Measurements from ENCODE around the gene VPS25. TPM values are rescaled to one million over a fixed set of nuclear protein-coding genes. Genes with fewer than 3 reads are reported as not detected.
"Not testable (repeated sequence)": the region's sequence is repeated elsewhere in the genome, so short reads cannot be mapped to it uniquely, and the experiment has no call there.

VPS25 gene
- total RNA-seq (2014; rRNA removed), result 67.5 and 71.0 TPM in 2 replicates
- polyA plus RNA-seq (2012), result 97.9 TPM

GRCh38 chr17:42773290-42774035 is at the start of gene VPS25:
TSS of gene VPS25 (plus strand) at chr17:42773449. CDS start at chr17:42773476, 27 bp downstream.
- DNase-seq (ENCODE audit: low read depth), result peak; percentile 79

GRCh38 chr17:42723636-42724035 is 49.6 kb upstream of the VPS25 start:
- no peak for DNase-seq (ENCODE audit: low read depth)

GRCh38 chr17:42725143-42725542 is 48.1 kb upstream of the VPS25 start:
- no peak for DNase-seq (ENCODE audit: low read depth)

- DNase-seq (ENCODE audit: low read depth), result no peak
Observed at GRCh38 chr17:42740699-42741098, 32.5 kb upstream of the VPS25 start.

GRCh38 chr17:42742916-42743315 is 30.3 kb upstream of the VPS25 start:
- DNase-seq (ENCODE audit: low read depth), result not testable (repeated sequence)

GRCh38 chr17:42743595-42744282 is 29.5 kb upstream of the VPS25 start:
- no peak for DNase-seq (ENCODE audit: low read depth)

- peak; percentile 63 for DNase-seq (ENCODE audit: low read depth)
Observed at GRCh38 chr17:42744283-42744805, 28.9 kb upstream of the VPS25 start.

- DNase-seq (ENCODE audit: low read depth), result peak; percentile 86
Observed at GRCh38 chr17:42744806-42745617, 28.2 kb upstream of the VPS25 start, which contains the start of gene EZH1. TSS of gene EZH1 (minus strand) at chr17:42745040. CDS start at chr17:42728941, 16,099 bp downstream.

GRCh38 chr17:42748202-42748907 is 24.9 kb upstream of the VPS25 start:
- DNase-seq (ENCODE audit: low read depth), result no peak

GRCh38 chr17:42748908-42749798 is 24.1 kb upstream of the VPS25 start:
- DNase-seq (ENCODE audit: low read depth), result no peak

- DNase-seq (ENCODE audit: low read depth), result no peak
Observed at GRCh38 chr17:42750739-42751344, 22.4 kb upstream of the VPS25 start.

GRCh38 chr17:42751628-42752027 is 21.6 kb upstream of the VPS25 start:
- DNase-seq (ENCODE audit: low read depth), result no peak

- DNase-seq (ENCODE audit: low read depth), result peak; percentile 32
Observed at GRCh38 chr17:42754782-42755181, 18.5 kb upstream of the VPS25 start.

- peak; percentile 22 for DNase-seq (ENCODE audit: low read depth)
Observed at GRCh38 chr17:42759982-42760651, 13.1 kb upstream of the VPS25 start.

- no peak for DNase-seq (ENCODE audit: low read depth)
Observed at GRCh38 chr17:42760652-42761581, 12.3 kb upstream of the VPS25 start, which contains the start of gene RAMP2. TSS of gene RAMP2 (plus strand) at chr17:42761227. CDS start at chr17:42761262, 35 bp downstream.

GRCh38 chr17:42761638-42762037 is 11.6 kb upstream of the VPS25 start:
- no peak for DNase-seq (ENCODE audit: low read depth)

GRCh38 chr17:42766124-42766523 is 7.1 kb upstream of the VPS25 start:
- DNase-seq (ENCODE audit: low read depth), result no peak

GRCh38 chr17:42767512-42767911 is 5.7 kb upstream of the VPS25 start:
- DNase-seq (ENCODE audit: low read depth), result no peak

Data from LHCN-M2 (cell line).